HG03108 (cell line): ENCODE results near the gene ADGRL2.

Experiments used
- ATAC-seq: cut with Tn5 transposase; IDR thresholded peaks from one replicate; pipeline ENCODE4 v1.9.1; 2021; ENCODE audit warnings: moderate library complexity; ENCODE audit not compliant: unreplicated experiment

Gene ADGRL2

GRCh38 chr1:81899214-81899821 is 98.6 kb downstream of the ADGRL2 start:
- no peak for ATAC-seq

GRCh38 chr1:81907575-81907974 is 106.8 kb downstream of the ADGRL2 start:
- ATAC-seq = no peak

GRCh38 chr1:81912383-81912782 is 111.6 kb downstream of the ADGRL2 start:
- ATAC-seq = no peak

DNA sequence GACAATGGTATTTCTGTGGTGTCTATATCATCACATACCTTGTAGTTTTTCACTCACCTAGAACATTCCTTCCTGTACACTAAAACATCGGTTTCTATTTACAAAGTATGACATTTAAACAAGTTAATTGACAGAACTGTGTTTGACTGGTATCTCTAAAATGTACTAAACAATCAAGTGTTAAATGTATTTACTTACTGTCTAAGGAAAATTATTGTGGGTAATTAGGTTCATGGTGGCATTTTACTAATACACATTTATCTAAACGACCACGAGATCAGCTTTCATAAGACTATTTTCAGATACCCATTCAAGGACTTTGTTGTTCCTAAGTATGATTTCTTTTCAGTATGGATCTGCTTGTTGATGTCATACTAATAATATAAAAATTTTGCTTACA is 115.2 kb downstream of the ADGRL2 start:
- ATAC-seq = no peak

DNA sequence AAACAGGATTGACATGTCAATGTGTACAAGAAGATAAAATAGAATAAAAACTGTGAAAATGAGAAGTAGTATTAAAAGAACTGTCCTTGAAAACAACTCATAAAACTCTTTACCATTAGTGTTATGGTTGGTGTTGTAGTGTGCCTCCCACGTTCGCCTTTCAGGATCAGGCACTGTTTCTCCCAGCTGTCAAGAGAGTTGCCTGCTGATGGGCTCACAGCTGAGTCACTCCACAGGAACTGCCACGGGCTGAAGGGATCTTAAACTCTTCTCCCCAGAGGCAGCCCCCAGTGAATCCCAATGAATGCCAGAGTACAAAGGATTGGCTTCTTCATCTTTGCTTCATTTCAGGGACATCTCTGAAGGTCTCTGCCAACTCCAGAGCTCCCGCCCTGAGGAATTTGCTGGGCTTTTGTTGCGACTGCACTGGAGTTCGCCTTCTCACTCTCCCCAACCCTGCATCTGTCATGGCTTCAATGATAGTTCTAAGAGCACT is 119.6 kb downstream of the ADGRL2 start:
- ATAC-seq = no peak

GRCh38 chr1:81920886-81921285 is 120.2 kb downstream of the ADGRL2 start:
- ATAC-seq = no peak

GRCh38 chr1:81921344-81921743 is 120.6 kb downstream of the ADGRL2 start:
- no peak for ATAC-seq

- no peak for ATAC-seq
Observed at GRCh38 chr1:81921851-81922462, 121.2 kb downstream of the ADGRL2 start.

DNA sequence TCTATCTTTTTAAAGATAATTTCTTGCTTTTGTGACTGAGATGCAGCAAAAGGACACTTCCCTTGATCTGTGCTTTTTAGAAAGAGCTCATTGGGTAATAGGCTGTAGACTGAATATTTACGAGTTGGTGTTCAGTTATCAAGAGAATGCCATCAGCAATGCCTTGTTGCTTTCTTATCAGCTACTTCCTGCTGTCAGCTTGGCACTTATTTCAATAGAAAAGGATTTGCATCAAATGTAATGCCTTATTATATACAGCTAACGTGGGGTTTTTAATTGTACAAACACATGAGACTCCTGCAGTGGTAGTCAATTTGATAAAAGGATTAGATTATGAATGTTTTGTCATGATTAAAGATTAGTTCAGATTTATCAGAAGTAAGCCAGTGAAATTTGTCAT is 122.2 kb downstream of the ADGRL2 start:
- no peak for ATAC-seq

DNA sequence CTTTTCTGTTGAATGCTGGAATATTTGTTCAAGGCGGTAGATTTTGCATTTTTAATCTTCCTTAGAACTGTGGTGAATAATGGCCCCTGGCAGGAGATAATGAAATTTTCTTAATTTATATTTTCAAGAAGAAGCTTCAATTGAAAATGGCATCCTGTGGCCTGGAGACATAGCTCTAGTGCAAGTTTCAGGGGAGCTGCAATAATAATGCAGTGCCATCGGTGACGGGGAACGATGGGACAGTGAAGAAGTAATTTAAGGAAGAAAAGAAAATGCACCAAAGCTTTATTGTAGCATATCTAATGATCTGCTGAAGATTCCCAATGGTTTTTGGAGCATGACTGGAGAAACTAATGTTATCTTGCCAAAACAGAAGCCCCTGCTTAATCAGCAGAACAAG is 128.4 kb downstream of the ADGRL2 start:
- no peak for ATAC-seq

DNA sequence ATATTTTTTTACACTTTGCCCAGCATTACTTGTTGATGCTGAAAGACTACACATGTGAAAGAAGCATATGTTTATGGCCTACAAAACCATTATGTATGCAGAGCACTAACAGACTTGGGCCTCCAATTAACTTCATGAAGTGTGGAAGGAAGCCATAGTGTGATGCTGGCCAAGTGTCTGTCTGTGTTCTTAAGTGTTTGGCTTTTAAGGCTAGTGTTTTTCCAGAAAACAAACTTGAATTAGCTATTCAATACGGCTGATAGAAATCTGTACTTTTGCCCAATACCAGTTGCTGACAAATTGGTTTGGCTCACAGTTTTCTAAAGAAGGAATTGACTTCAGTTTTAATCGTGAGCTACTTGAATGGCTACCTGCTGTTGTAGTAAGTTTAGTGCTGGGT is 136.1 kb downstream of the ADGRL2 start:
- no peak for ATAC-seq

- no peak for ATAC-seq
Observed at GRCh38 chr1:81937791-81938450, 137.2 kb downstream of the ADGRL2 start.

DNA sequence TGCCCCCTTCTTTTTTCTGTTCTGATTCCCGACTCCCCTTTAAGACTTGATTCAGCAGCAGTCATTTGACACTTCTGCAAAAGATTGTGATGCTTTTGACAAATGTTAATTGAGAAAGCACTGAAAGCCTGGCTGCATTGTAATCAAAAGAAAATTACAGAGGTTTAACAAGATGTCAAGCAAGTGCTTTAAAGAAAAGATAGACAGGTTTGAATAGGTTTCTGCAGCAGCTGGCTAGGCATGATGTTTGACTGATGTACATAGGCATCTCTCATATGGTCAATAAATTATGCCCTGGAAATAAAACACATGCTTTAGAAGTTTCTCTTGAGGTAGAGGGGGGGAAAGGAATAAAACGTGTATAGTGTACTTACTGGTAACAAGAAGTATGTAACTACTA is 147.8 kb downstream of the ADGRL2 start:
- no peak for ATAC-seq

DNA sequence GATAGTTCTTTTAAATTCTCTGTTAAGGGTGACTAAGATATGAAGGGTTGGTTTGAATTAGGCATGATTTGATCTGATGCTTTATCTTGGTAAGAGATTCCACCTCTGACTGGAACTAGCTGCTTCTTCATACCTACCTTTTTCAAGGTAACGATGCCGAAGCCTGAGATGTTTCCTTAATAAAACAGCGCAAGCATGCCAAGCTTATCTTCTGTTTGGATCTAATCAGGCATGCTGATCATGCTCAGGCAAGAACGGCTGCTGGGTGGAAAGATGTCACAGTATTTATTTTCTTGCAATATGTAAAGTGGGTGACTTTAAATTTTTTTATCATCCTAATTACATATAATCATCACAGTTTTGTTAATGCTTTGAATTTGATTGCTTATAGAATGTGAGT is 148.7 kb downstream of the ADGRL2 start:
- ATAC-seq = no peak

DNA sequence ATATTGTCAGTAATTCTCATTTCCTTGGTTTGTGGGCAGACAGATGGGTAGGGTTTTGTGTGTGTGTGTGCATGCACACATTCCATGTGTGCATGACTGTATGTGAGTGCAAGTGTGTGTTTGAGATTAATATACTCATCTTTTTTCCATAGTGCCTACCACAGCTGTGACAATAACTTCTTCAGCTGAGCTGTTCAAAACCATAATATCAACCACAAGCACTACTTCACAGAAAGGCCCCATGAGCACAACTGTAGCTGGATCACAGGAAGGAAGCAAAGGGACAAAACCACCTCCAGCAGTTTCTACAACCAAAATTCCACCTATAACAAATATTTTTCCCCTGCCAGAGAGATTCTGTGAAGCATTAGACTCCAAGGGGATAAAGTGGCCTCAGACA is 149.3 kb downstream of the ADGRL2 start:
- ATAC-seq = no peak

- no peak for ATAC-seq
Observed at GRCh38 chr1:81950591-81951244, 150.0 kb downstream of the ADGRL2 start.

DNA sequence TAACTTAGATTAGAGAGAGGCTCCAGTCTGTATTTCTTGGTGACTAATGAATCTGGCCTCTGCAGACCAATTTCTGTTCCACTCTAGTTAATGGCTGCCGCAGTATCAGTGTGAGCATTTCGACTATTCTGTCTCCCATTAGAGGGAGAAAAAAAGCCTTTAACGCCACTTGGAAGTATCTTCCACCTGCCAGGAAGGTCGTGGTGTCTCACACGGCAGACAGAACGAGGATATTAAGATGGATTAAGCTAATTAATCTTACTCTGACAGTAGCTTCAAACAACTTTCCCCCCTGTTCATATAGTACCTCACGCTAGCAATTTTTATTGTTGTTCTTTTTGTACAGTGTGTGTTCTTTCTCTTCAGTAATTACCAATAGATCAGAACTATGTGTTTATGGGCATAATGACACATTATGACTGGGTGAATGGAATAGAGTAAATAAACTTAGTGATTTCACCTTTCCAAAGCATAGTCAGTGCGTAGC is 153.8 kb downstream of the ADGRL2 start:
- no peak for ATAC-seq

DNA sequence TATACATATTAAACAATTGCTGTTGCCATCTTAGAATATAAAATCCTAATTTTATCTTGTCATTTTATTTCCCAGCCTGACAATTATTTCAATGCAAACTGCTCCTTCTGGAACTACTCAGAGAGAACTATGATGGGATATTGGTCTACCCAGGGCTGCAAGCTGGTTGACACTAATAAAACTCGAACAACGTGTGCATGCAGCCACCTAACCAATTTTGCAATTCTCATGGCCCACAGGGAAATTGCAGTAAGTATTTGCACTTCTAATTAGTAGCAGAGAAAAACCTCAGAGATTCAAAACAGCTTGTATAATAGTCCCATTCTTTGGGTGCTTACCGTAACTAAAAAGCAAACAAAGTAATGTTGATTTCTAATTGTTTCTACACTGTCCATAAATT is 167.2 kb downstream of the ADGRL2 start:
- no peak for ATAC-seq

- no peak for ATAC-seq
Observed at GRCh38 chr1:81970416-81970815, 169.7 kb downstream of the ADGRL2 start.

- no peak for ATAC-seq
Observed at GRCh38 chr1:81974222-81974841, 173.6 kb downstream of the ADGRL2 start.

GRCh38 chr1:81974883-81975555 is 174.3 kb downstream of the ADGRL2 start:
- no peak for ATAC-seq
